Vagina (tissue), 2 donors: ENCODE measurements around the gene TBC1D4. TPM values are rescaled to one million over a fixed set of nuclear protein-coding genes. Genes with fewer than 3 reads are reported as not detected.

Experiments used
- DNase-seq, 2 donors: peaks; one replicate each; pipeline ENCODE4 v3.0.0-alpha.2; 2017; ENCODE audit errors: extremely low spot score in 2 of 2
- H3K27ac ChIP-seq: fragments of 200-600 bp; sonication (generic); one replicate; pipeline ENCODE4 v1.5.1; 2019
- H3K27me3 ChIP-seq: fragments of 200-600 bp; sonication (generic); one replicate; pipeline ENCODE4 v1.5.1; 2019
- H3K36me3 ChIP-seq, 2 donors: fragments of 200-600 bp; sonication (generic); one replicate each; pipeline ENCODE4 v1.5.1; 2017 to 2019
- H3K4me1 ChIP-seq: fragments of 200-600 bp; sonication (generic); one replicate; pipeline ENCODE4 v1.5.1; 2019
- H3K4me3 ChIP-seq, 2 donors: fragments of 200-600 bp; sonication (generic); 1 replicate in 1 of 2; 2 replicates in 1 of 2; pipeline ENCODE4 v1.5.1; 2016 to 2019
- H3K9me3 ChIP-seq: fragments of 200-600 bp; sonication (generic); one replicate; pipeline ENCODE4 v1.5.1; 2019
- CTCF ChIP-seq, 3 experiments: fragments of 450-650 bp in 2 of 3; fragments of 200-600 bp in 1 of 3; sonication (generic) in 1 of 3; IDR thresholded peaks; one replicate each; pipeline ENCODE4 v1.5.1; 2017 to 2019; ENCODE audit warnings: antibody characterized with exemption in 3 of 3, mild to moderate bottlenecking in 2 of 3, moderate library complexity in 2 of 3
- POLR2A ChIP-seq, 2 donors: fragments of 450-650 bp; IDR thresholded peaks; one replicate each; pipeline ENCODE4 v1.6.1; 2017; ENCODE audit warnings: antibody characterized with exemption in 2 of 2, mild to moderate bottlenecking in 2 of 2, moderate library complexity in 2 of 2
- POLR2AphosphoS5 ChIP-seq, 2 donors: sonication (generic); formaldehyde crosslinking; IDR thresholded peaks; one replicate each; pipeline ENCODE4 v1.9.0; 2017; ENCODE audit warnings: antibody characterized with exemption in 2 of 2, mild to moderate bottlenecking in 2 of 2, low read depth in 1 of 2; ENCODE audit not compliant: insufficient read depth in 1 of 2
- intact Hi-C: fragments of 100-400 bp; cut with DNase I; formaldehyde crosslinking; loops from one replicate; pipeline ENCODE4 v1.15.1; 2023
- total RNA-seq: library from RNA; depleted of rRNA; stranded (reverse); fragments of >200 nt; gene quantifications from one replicate; pipeline ENCODE4 v1.2.3, GENCODE V29; 2016

The TBC1D4 gene
- total RNA-seq, 1 donor from 2014 or later = 25.0 TPM

- DNase-seq = no peak
- Histone ChIP-seq H3K9me3 (no peaks in the 10 kb centered on the region), H3K4me3 (no peak overlapping the region), H3K4me1 (no peaks in the 10 kb centered on the region), H3K27ac (no peak overlapping the region), H3K36me3 (peaks cover 0 to 10% of the 10 kb centered on the region in 2 donors), H3K27me3 (no peaks in the 10 kb centered on the region)
- intact Hi-C loops = no loop called here
- TF ChIP-seq POLR2AphosphoS5 (IDR thresholded peaks at IDR 0.05; ENCODE audit: insufficient read depth in 1 of 2, low read depth in 1 of 2) (no peak), CTCF (IDR thresholded peaks at IDR 0.05) (no peak), POLR2A (IDR thresholded peaks at IDR 0.05) (no peak)
These were observed 147.1 kb downstream of the TBC1D4 start for GRCh38 chr13:75334634-75335447.

GRCh38 chr13:75333103-75333502, 148.9 kb downstream of the TBC1D4 start:
- intact Hi-C loops = no loop called here
- no peak for DNase-seq
- Histone ChIP-seq H3K4me3 (no peak overlapping the region), H3K27ac (no peak overlapping the region), H3K36me3 (peaks cover 0 to 4% of the 10 kb centered on the region in 2 donors), H3K4me1 (no peaks in the 10 kb centered on the region), H3K9me3 (no peaks in the 10 kb centered on the region), H3K27me3 (no peaks in the 10 kb centered on the region)
- no peak for TF ChIP-seq CTCF (IDR thresholded peaks at IDR 0.05)

- no peaks in the 10 kb centered on the region for H3K27me3 ChIP-seq
- TF ChIP-seq POLR2AphosphoS5 (IDR thresholded peaks at IDR 0.05; ENCODE audit: insufficient read depth in 1 of 2, low read depth in 1 of 2) (no peak), CTCF (IDR thresholded peaks at IDR 0.05) (no peak), POLR2A (IDR thresholded peaks at IDR 0.05) (no peak)
- H3K4me3 ChIP-seq = no peak overlapping the region
- H3K4me1 ChIP-seq = no peaks in the 10 kb centered on the region
- H3K9me3 ChIP-seq = no peaks in the 10 kb centered on the region
- intact Hi-C loops = no loop called here
- DNase-seq = no peak
- H3K36me3 ChIP-seq = peaks cover 0 to 4% of the 10 kb centered on the region in 2 donors
- no peak overlapping the region for H3K27ac ChIP-seq
These were observed 150.1 kb downstream of the TBC1D4 start for GRCh38 chr13:75331792-75332349.

GRCh38 chr13:75330770-75331169, 151.2 kb downstream of the TBC1D4 start:
- no peak for DNase-seq
- TF ChIP-seq CTCF (IDR thresholded peaks at IDR 0.05) (no peak), POLR2AphosphoS5 (IDR thresholded peaks at IDR 0.05; ENCODE audit: insufficient read depth in 1 of 2, low read depth in 1 of 2) (no peak), POLR2A (IDR thresholded peaks at IDR 0.05) (no peak)
- H3K36me3 ChIP-seq = peaks cover 0 to 4% of the 10 kb centered on the region in 2 donors
- H3K27ac ChIP-seq = no peak overlapping the region
- H3K27me3 ChIP-seq = no peaks in the 10 kb centered on the region
- no peak overlapping the region for H3K4me3 ChIP-seq
- H3K9me3 ChIP-seq = no peaks in the 10 kb centered on the region
- intact Hi-C loops = no loop called here
- no peaks in the 10 kb centered on the region for H3K4me1 ChIP-seq

- Histone ChIP-seq H3K9me3 (no peaks in the 10 kb centered on the region), H3K4me3 (no peak overlapping the region), H3K27me3 (no peaks in the 10 kb centered on the region), H3K36me3 (no peaks in the 10 kb centered on the region), H3K4me1 (no peaks in the 10 kb centered on the region), H3K27ac (no peak overlapping the region)
- intact Hi-C loops = no loop called here
- no peak for DNase-seq
- TF ChIP-seq CTCF (IDR thresholded peaks at IDR 0.05) (no peak), POLR2AphosphoS5 (IDR thresholded peaks at IDR 0.05; ENCODE audit: insufficient read depth in 1 of 2, low read depth in 1 of 2) (no peak), POLR2A (IDR thresholded peaks at IDR 0.05) (no peak)
These were observed 152.2 kb downstream of the TBC1D4 start for GRCh38 chr13:75329723-75330122.
